NB4 (cell line): ENCODE measurements around the gene CC2D1A.

Experiments
- CTCF ChIP-seq: IDR thresholded peaks from one replicate; pipeline ENCODE4 v1.5.1; 2012; ENCODE audit warnings: low read depth, low read length
- MAX ChIP-seq: IDR thresholded peaks from 2 replicates; pipeline ENCODE4 v1.6.1; 2011; ENCODE audit warnings: low read depth, low read length
- MYC ChIP-seq: IDR thresholded peaks from 2 replicates; pipeline ENCODE4 v1.6.1; 2011; ENCODE audit warnings: low read depth, low read length

GRCh38 chr19:13965377-13965896, 59.4 kb downstream of the CC2D1A start:
- TF ChIP-seq CTCF = no peak
- no peak for TF ChIP-seq MYC
- no peak for TF ChIP-seq MAX
